ENCODE results near the gene S100A14.
"Not testable (repeated sequence)": the region's sequence is repeated elsewhere in the genome, so short reads cannot be mapped to it uniquely, and the experiment has no call there.

The S100A14 gene

DNA sequence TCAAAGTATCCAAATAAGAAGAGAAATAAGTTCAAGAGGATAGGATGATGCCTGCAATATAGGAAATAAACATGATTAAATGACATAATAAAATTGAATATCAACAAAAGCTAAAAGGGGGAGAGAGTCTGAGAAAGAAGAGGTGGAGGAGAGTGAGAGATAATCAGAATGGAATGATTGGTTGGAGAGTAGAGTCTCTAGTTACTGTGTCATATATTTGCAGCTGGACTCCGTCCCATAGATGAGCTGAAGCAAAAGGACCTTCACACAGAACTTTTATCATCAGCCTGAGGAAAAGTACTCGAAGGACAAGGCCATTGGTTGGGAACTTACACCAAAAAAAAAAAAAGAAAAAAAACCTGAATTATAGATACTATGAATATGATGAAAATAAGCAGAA lies 27.6 kb downstream of the S100A14 start:
- in situ Hi-C loops (cut with HindIII; ENCODE audit: low sequenced_read_pairs) = no loop called here

DNA sequence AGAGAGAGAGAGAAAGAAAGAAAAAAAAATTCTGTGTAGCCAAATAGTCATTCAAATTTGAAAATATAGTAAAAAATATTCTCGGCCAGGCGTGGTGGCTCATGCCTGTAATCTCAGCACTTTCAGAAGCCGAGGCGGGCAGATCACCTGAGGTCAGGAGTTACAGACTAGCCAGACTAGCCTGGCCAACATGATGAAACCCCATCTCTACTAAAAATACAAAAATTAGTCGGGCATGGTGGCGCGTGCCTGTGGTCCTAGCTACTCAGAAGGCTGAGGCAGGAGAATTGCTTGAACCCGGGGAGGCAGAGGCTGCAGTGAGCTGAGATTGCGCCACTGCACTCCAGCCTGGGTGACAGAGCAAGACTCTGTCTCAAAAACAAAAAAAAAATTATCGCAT lies 28.1 kb downstream of the S100A14 start:
- in situ Hi-C loops (cut with HindIII; ENCODE audit: low sequenced_read_pairs) = not testable (repeated sequence)

DNA sequence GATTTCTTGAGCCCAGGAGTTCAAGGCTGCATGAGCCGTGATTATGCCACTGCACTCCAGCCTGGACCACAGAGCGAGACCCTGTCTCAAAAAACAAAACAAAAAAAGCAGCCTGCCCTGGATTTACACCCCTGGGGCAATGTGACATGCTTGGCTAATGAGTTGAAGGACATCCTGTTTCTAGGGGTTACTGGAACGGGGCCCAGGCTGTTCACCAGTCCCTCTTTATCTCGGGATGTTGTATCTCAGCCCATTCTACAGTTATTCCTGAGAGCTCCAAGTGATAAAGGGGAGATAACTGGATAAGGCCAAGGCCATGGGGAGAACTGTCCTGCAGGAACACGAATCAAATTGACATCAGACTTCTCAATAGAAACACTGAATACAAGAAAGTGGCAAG lies 28.8 kb downstream of the S100A14 start:
- in situ Hi-C loops (cut with HindIII; ENCODE audit: low sequenced_read_pairs) = no loop called here

GRCh38 chr1:153586347-153586746 lies 29.8 kb downstream of the S100A14 start:
- in situ Hi-C loops (cut with HindIII; ENCODE audit: low sequenced_read_pairs) = no loop called here

- in situ Hi-C loops (cut with HindIII; ENCODE audit: low sequenced_read_pairs) = no loop called here
Measured at GRCh38 chr1:153585006-153585405, 31.1 kb downstream of the S100A14 start.

GRCh38 chr1:153583976-153584375 lies 32.1 kb downstream of the S100A14 start:
- in situ Hi-C loops (cut with HindIII; ENCODE audit: low sequenced_read_pairs) = no loop called here

GRCh38 chr1:153583514-153583913 lies 32.6 kb downstream of the S100A14 start:
- in situ Hi-C loops (cut with HindIII; ENCODE audit: low sequenced_read_pairs) = not testable (repeated sequence)

GRCh38 chr1:153582836-153583235 lies 33.3 kb downstream of the S100A14 start:
- in situ Hi-C loops (cut with HindIII; ENCODE audit: low sequenced_read_pairs) = not testable (repeated sequence)

- in situ Hi-C loops (cut with HindIII; ENCODE audit: low sequenced_read_pairs) = loop anchor here (10.0 kb wide), 1 partner anchor 224 kb away; the partner anchor contains the start of gene S100A9
Measured at GRCh38 chr1:153578936-153579335, 37.2 kb downstream of the S100A14 start.

GRCh38 chr1:153578490-153578889 lies 37.6 kb downstream of the S100A14 start:
- in situ Hi-C loops (cut with HindIII; ENCODE audit: low sequenced_read_pairs) = loop anchor here (10.0 kb wide), 1 partner anchor 224 kb away; the partner anchor contains the start of gene S100A9

GRCh38 chr1:153577624-153578051 lies 38.5 kb downstream of the S100A14 start:
- in situ Hi-C loops (cut with HindIII; ENCODE audit: low sequenced_read_pairs) = loop anchor here (10.0 kb wide), 1 partner anchor 223 kb away; the partner anchor contains the start of gene S100A9

GRCh38 chr1:153577138-153577537 lies 39.0 kb downstream of the S100A14 start:
- in situ Hi-C loops (cut with HindIII; ENCODE audit: low sequenced_read_pairs) = loop anchor here (10.0 kb wide), 1 partner anchor 222 kb away; the partner anchor contains the start of gene S100A9

GRCh38 chr1:153575497-153575896 lies 40.6 kb downstream of the S100A14 start:
- in situ Hi-C loops (cut with HindIII; ENCODE audit: low sequenced_read_pairs) = loop anchor here (10.0 kb wide), 1 partner anchor 221 kb away; the partner anchor contains the start of gene S100A9

DNA sequence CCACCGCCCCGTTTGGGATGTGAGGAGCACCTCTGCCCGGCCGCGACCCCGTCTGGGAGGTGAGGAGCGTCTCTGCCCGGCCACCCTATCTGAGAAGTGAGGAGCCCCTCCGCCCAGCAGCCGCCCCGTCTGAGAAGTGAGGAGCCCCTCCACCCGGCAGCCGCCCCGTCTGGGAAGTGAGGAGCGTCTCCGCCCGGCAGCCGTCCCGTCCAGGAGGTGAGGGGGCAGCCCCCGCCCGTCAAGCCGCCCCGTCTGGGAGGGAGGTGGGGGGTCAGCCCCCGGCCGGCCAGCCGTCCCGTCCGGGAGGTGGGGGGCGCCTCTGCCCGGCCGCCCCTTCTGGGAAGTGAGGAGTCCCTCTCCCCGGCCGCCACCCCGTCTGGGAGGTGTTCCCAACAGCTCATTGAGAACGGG lies 41.0 kb downstream of the S100A14 start:
- in situ Hi-C loops (cut with HindIII; ENCODE audit: low sequenced_read_pairs) = loop anchor here (10.0 kb wide), 1 partner anchor 220 kb away; the partner anchor contains the start of gene S100A9

DNA sequence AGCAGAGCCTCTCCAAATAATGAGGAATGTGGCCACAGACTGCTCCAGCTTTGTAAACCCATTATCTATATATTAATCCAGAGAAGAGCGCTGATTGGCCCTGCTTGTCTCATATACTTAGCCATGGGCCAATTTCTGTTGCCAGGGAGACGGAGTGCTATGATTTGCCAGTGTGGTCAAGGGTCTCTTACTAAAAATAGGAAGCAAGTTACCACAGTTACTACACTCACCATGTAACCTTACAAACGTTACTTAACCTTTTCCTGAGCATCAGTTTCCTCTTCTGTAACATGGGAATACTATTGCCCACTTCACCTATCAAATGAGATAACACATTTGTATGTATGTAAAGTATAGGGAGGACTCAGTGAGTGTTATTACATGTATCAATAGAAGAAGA lies 42.8 kb downstream of the S100A14 start:
- in situ Hi-C loops (cut with HindIII; ENCODE audit: low sequenced_read_pairs) = loop anchor here (10.0 kb wide), 1 partner anchor 219 kb away; the partner anchor contains the start of gene S100A9

- in situ Hi-C loops (cut with HindIII; ENCODE audit: low sequenced_read_pairs) = loop anchor here (10.0 kb wide), 1 partner anchor 218 kb away; the partner anchor contains the start of gene S100A9
Measured at GRCh38 chr1:153572569-153573015, 43.5 kb downstream of the S100A14 start.

DNA sequence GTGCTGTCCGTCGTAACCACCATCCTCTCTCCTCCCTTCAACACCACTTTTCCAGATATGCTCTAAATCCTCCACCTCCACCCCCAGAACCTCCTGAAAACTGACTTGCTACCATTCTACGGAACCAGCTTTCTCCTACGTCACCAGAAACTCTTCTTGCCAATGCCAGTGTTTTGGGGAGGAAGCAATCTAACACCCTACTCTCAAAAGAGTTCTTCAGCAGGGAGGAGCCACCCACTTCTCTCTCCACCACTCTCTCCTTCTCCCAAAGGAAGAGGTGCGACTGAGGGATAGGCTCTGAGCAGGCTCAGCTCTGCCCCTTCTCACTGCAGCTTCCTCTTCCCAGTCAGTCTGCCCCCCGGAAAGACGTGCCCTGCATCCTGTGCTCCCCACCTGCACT lies 44.4 kb downstream of the S100A14 start:
- in situ Hi-C loops (cut with HindIII; ENCODE audit: low sequenced_read_pairs) = loop anchor here (10.0 kb wide), 1 partner anchor 217 kb away; the partner anchor contains the start of gene S100A9

DNA sequence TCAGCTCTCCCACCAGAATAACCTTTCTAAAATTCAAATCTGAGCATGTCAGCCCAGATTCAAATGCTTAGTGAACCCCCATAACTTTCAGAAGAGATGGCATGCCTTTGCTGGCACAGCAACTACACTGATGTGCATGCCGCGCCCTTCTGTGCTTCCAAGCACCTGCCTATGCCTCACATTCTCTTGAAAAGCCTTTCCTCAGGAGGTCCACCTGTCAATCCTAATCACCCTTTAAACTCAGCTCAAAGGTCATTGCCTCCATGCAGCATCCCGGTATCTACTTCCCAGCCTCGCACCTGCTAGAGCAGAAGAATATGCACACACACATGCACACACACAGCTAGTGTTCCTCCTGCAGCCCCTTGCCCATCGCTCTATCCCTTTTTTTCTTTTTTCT lies 45.3 kb downstream of the S100A14 start:
- in situ Hi-C loops (cut with HindIII; ENCODE audit: low sequenced_read_pairs) = loop anchor here (10.0 kb wide), 1 partner anchor 216 kb away; the partner anchor contains the start of gene S100A9

- in situ Hi-C loops (cut with HindIII; ENCODE audit: low sequenced_read_pairs) = no loop called here
Measured at GRCh38 chr1:153569465-153569864, 46.7 kb downstream of the S100A14 start.

DNA sequence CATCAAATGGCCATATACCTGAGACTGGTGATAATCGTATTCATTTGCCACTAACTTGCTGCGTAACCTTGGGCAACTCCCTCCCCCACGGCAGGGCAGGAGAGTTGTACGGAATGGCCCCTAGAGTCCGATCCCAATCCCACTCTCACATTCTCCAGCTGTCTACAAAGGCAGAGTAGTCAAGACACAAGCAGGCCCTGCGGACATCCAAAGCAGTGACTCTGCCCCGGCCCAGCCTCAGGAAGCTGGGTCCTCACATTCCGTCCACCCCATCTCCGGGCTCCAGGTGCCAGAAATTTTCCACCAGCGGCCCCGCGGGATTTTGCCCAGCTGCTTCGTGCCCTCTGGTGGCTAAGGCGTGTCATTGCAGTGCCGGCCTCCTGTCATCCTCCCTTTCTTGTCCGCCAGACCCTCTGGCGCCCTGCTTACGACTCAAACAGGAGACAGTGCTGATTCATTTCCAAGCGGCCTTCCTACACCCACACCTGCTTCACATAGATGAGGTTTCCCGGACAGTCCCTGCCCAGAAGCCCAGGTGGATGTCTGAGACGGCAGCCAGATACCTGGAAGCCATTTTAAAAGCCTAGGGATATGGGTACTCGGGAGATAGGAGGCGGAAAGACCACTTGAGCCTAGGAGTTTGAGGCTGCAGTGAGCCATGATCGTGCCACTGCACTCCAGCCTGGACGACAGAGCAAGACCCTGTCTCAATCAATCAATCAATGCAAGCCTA lies 47.6 kb downstream of the S100A14 start:
- in situ Hi-C loops (cut with HindIII; ENCODE audit: low sequenced_read_pairs) = no loop called here

DNA sequence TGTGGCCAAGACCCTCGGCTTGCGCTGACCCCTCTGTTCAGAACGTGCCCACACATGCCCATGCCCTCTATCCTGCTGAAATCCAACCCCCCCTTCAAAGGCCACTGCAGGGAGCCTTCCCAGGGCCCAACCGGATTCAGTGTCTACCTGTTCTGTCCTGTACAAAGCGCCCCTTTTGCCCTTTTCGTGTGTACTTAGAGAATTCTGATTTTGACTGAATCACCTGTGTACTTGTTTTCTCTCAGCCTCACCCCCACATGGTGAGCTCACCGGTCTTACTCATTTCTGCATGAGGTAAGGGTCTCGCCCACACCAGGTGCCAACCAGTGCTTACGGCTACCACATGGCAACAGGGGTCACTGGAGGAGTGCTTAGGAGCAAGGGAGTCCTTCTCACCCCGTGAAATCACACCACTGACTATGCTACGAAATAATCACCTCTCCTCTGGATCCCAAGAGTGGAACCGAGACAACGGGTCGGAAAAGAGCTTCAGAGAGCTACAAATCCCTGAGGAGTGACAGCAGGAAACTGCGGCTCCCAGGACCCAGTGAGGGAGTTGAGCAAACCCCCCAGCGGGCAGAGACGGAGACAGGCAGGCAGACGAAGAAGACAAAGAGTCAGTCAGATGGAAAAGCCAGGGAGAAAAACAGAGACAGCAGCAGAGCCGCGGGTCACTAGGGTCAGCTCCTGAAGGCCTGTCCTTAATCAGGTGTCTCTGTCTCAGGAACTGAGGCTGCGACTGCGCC lies 48.3 kb downstream of the S100A14 start:
- in situ Hi-C loops (cut with HindIII; ENCODE audit: low sequenced_read_pairs) = no loop called here
